Stimulated activated CD4-positive, alpha-beta T cell treated with anti-CD3 and anti-CD28 coated beads, TNF-alpha, amount 100 ng/mL, for 4 hours (primary cell): ENCODE results near the gene TYMS.
"Not testable (repeated sequence)": the region's sequence is repeated elsewhere in the genome, so short reads cannot be mapped to it uniquely, and the experiment has no call there.

Source experiments
- DNase-seq, 3 experiments: peaks; one replicate each; pipeline ENCODE4 v3.0.0-alpha.2; 2020; ENCODE audit warnings: low read depth in 3 of 3

The TYMS gene

DNA sequence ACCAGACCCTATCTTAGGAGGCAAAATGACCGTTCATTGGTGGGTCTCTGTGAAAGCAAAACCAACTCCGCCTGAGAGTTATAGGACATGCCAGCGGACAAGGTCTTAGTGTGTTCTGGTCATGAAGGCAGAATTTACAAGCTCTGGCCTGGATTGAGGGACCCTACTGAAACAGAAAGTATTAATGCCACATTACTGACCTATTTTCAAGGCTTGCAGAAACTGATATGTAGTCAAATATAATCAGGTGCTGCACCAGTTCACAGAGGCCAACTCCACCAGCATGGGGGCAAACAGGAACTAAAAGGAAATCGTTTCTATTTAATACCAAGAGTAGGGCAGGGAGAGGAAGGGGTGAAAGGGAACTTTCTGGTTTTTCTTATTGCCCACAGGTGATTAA lies 19.7 kb downstream of the TYMS start:
- no peak for DNase-seq

DNA sequence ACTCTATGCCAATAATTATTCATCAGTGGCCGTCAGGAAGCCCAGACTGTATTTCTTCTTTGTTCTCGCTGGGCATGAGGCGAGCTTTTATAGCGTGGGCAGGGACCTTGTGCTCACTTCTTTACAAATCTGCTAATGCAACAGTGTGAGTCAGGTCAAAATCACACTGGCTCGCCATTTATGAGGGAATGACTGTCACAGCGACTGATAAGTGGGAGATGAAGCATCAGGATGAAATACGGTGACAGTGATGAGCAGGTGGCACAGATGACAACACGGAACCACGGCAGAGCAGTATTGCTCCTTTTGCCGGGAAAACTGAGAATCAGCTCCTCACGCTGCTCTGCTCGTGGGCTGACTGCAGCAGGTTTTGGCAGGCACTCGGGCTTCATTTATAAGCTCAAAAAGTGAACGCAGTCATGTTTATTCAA lies 20.5 kb downstream of the TYMS start:
- no peak for DNase-seq

DNA sequence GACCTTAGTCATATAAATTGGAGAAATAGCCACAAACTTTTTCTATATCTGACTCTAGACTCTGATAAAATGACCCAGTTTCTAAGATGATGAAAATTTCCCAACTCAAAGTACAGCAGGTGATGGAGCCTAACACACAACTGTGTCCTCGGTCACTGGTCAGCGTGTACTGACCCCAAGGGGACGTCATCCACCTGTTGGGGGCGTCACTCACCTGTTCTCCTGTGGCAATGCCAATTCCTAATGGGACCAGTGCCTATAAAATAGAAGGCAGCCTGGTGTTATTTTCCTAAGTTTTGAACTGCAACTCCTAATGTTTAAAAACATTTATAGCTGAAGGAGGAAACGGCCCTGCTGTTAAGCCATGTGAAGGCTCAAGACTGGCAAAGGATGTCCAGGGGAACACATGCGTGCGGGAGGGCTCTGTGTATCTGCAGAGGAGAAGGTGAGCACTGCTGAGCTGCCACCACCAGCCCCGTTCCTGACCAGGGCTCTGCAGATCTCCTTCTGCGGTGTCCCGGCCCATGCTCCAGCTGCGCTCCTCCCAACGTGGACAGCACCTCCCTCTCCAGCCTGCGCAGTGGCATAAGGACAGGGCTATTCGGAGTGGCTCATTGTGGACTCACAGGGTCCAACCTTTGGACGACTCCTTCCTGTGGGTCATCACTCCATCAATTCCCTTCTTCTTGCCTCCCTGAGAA lies 21.2 kb downstream of the TYMS start:
- no peak for DNase-seq

DNA sequence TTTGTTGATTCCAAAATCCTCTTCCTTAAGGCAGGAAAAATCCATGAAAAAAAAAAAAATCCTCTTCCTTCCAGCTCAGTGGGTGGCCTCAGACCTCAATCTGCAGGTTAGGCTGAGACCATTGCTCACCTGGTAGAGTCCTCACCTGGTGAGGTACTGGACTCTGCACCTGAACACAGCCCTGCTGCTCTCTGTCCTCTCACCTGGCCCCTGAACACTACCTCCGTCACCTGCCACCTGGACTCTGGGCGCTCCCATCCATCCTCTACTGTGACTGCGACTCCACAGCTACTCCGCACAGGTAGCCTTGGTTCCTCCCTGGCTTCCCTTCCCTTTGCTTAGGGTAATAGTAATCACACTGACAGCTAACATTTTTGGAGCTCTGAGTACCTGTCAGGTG lies 22.1 kb downstream of the TYMS start:
- DNase-seq, result no peak

DNA sequence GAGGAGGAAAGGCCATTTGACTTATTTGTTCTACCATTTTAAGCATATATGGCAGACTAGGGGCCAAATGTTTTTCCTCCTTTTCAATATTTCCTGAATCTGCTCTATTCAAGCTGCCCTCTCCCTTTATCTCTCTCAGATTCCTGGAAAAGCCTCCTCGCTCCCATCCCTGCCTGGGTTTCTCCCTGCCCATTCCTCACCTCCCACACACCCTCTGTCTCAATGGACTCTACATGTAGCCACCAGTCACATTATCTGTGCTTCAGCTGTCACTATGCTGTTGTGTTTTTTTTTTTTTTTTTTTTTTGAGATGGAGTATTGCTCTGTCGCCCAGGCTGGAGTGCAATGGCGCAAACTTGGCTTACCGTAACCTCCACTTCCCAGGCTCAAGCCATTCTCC lies 22.9 kb downstream of the TYMS start:
- DNase-seq, result no peak

DNA sequence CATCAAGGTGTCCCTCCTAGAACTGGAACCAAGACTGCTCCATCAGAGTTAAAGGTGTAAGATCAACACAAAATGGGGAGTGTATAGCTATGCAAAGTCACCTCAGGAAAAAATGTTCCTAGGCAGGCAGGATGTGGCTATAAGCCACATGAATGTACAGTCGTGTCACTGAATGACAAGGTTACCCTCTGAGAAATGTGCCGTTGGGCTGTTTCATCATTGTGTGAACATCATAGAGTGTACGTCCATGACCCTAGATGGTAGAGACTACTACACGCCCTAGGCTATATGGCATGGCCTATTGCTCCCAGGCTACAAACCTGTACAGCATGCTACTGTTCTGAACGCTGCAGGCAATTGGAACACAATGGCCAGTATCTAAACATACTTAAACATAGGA lies 24.5 kb downstream of the TYMS start:
- DNase-seq, result peak in 1 of 3 experiments; percentile 9

DNA sequence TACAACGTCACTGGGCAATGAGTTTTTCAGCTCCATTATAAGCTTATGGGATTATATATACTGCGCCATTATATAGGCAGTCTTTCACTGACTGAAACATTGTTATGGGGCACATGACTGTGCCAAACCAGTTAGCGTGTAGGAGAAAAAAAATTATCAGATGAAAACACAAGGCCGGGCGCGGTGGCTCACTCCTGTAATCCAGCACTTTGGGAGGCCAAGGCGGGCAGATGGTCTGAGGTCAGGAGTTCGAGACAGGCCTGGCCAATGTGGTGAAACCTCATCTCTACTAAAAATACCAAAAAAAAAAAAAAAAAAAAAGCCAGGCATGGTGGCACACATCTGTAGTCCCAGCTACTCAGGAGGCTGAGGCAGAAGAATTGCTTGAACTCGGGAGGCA lies 25.0 kb downstream of the TYMS start:
- DNase-seq, result not testable (repeated sequence)

DNA sequence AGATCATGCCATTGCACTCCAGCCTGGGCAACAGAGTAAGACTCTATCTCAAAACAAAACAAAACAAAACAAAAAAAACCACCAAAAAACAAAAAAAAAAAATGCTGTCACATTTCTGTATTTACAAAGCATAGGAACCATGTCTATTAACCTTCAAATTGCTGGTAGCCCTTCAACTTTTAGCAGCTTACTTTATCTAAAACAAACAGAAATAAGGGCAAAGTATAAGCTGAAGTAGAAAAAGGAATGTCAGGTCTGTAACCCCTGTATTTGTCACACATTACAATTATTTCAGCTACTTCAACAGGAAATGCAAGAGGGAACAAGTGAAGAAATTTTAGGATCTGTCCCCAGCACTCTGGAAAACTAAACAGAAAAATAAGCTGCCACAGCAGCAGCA lies 25.4 kb downstream of the TYMS start:
- no peak for DNase-seq

DNA sequence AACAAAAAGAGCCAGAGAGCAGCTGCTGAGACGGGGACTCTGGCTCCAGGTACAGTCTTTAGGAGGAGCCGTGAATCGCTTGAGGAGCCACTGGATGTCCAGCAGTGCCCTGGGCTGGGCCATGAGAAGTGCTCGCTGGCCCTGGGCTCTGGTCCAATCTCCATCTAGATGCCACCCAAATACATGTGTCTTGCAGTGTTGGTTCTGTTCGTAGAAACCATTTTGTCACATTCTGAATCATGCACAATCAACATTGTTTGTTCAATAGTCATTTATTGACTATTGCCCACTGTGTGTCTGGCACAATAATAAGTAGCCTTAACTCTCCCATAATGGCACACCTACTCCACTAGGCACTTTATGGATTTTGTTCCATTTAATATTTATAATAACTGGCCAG lies 26.1 kb downstream of the TYMS start:
- DNase-seq, result no peak

DNA sequence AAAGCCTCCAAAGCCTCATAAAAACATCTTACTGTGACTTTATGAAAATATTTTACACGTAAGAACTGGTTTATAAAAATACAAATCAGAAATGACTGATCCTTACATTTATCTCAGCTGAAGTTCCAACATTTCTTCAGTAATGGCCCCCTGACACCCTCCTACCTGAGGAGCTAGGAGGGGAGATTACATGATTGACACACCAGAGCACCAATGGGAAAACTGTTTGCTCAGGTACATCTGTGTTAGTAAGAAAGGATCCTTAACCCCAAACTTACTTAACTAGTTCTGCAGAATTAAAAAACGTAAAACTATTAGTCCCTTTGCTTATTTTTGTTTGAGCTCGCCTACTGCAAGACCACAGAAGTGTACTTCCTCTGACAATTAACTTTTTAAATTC lies 28.0 kb downstream of the TYMS start:
- no peak for DNase-seq

DNA sequence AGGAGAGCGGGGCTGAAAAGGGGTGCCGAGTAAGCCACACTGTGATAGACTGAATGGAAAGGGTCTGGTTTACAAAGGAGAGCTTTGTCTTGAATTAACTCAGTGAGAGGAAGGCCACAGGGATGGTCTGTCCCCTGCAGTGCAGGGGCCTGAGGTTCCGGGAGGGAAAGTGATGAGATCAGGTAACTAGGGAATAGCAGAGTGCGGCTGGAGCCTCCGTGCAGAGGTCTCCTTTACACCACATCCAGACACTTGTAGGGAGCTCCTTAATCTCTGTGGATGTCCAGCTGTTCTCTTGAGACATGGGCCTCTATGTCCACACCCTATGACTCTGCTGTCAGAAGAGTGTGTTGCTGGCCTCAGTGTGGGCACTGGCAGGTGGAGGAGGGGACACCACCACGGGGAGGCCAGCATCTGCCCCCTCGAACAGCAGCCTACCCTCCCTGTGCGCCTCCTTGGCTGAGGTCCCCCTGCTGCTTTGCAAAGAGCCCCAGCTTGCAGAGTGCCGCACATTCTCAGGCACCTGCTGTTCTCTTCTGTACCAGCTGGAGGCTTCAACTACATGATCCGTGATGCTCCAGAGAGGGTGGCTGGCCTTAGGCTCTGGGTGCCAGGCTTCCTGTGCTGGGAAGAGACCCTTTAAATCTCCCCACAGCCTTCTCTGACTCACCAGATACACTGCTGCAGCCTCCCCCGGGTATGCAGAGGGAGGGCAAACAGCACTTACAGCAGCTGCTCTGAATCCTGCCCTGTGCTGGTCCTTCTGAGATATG lies 29.1 kb downstream of the TYMS start:
- no peak for DNase-seq

DNA sequence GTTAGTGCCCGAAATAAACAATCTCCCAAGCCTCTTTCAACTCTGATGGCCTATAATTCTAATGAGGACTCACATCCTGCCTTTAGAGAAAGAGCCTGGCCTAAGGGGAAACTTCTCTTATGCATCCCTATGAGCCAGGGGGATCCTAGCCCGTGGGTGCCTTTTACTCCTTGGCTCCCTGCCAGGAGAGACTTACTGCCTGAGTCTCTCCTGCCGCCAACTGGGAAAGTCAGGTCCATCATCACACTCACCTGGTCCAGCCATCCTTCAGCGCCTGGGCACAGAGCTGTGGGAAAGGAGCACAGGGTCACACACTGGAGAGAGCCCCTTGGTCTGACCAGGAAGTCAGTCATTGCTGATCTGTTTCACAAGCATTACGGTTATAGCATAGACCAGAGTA lies 30.9 kb downstream of the TYMS start:
- DNase-seq, result no peak

DNA sequence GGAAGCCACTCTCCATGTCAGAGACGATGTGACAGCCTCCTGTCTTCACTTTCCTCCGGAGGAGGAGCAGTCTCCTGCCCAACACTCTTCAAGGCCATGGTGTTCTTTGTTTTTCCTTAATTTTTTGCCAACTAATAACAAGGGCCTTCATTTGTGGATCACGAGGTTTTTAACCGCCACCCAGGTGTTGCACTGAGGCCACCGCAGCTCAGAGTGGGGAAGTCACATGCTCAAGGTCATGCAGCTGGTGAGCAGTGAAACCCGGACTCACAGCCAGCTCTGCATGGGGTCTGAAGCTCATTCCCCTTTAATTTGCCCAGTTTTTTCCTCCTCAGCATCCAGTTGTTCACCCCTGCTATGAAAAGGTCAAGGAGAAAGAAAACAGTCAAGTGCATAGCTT lies 35.4 kb downstream of the TYMS start:
- no peak for DNase-seq

DNA sequence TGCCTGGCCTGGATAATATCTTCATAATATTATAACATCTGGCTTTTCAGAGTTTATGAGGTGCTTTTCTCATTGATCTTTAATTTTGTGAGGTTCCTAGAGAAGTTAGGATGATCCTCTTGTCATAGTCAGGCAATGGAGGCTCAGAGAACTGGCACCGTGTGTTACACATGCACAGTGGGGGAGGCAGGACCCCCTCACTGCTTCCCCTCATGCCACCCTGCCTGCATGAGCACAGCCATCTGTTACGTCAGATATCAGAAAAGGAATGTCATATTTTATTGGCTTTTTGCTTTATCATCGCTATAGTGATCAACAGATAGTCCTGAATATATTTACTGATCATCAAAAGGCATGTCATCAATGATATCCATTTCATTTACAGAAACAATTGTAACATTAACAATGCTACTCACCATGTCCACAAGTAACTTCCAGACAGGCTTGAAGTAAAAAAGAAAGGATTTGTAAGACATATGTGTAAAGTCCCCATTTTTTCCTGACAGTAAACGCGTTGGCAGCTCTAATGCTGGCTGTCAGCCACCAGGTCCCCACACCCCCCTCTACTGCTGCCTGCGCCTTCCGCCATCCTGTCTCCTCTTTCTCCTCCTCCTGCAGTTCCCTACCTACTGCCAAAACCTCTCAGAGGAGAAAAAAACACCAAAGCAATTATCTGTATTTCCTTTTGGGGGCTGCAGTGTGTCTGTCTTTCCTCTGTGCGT lies 36.2 kb downstream of the TYMS start:
- DNase-seq, result no peak

DNA sequence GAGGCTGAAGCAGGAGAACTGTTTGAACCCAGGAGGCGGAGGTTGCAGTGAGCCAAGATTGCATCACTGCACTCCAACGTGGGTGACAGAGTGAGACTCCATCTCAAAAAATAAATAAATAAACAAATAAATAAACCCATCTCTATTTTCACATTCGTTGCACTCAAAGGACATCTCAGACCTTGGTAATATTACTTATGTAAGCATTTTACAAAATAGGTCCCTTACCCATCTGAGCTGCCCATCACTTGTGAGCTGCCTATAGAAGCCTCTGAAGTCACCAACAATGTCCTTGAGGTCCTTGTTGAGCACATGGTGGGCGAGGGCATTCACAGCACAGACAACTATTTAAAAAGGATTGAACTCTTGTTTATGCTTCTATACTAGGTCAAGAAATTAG lies 39.6 kb downstream of the TYMS start:
- no peak for DNase-seq

DNA sequence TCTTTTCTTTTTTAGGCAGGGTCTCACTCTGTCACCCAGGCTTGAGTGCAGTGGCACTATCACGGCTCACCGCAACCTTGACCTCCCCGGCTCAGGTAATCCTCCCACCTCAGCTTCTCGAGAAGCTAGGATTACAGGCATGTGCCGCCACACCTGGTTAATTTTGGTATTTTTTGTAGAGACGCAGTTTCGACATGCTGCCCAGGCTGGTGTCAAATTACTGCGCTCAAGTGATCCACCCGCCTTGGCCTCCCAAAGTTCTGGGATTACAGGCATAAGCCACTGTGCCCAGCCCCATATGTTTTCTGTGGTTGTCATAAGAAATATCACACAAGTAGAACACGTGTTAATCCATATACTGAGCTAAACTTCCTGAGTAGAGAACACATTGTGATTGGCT lies 40.3 kb downstream of the TYMS start:
- DNase-seq, result no peak

DNA sequence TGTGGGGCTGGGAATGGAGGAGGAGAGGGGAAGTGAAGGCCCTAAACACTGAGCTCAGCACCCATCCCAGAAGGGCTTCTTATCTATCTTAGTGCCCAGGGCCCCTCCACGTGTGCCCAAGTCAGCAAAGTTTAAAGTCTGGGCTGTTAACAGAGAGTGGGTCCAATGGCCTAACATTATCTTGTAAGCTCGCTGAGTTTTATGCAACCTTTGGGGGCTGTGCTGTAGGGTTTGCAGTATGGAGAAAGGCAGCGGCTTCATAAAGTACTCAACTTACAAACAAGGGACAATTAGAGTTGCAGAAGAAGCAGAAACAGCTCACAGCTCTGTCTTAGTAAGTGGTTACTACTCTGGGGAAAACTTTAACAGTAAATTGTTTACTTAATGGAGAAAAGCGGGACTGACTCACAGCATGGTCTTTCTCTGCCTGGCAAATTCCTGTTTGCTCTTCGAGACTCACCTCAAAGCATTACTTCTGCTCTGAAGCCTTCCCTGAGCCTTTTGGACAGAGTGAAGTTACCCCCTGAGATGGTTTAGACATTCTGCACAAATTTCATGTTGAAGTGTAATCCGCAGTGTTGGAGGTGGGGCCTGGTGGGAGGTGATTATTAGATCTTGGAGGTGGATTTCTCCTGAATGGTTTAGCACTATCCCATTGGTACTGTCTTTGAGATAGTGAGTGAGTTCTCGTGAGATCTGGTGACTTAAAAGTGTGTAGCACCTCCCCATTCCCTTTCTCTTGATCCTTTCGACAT lies 45.9 kb downstream of the TYMS start:
- DNase-seq, result no peak

DNA sequence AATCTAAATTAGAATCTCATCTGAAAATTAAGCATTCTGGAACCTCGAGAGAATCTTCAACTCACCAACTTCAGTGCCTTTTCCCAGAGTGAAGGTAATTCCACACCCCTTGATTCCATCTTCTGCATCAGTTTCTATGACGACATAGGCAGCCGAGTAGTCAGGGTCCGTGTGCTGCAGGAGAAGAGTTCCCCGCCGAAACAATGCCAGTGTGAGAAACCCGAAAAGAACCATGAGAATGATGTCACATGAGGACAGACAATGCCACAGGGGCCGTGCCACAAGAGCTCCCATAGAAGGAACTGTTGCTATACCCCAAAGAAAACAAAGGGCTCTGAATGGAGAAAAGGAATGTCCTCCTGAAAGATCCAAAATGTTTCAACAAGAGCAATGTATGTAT lies 49.0 kb downstream of the TYMS start:
- DNase-seq, result no peak

DNA sequence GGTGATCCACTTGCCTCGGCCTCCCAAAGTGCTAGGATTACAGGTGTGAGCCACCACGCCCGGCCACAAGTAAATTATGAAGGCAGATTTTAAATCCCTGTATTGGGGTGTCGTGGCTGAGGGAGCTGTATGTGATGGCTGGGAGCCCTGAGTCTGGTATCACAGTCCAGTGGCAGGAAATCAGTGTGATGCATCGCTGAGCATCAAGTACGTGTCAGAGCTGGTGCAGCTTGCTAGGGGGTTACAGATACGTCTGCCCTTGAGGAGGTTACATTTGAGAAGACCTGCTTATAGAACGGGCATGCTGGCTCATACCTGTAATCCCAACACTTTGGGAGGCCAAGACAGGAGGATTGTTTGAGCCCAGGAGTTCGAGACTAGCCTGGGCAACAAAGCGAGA lies 50.6 kb downstream of the TYMS start:
- no peak for DNase-seq

DNA sequence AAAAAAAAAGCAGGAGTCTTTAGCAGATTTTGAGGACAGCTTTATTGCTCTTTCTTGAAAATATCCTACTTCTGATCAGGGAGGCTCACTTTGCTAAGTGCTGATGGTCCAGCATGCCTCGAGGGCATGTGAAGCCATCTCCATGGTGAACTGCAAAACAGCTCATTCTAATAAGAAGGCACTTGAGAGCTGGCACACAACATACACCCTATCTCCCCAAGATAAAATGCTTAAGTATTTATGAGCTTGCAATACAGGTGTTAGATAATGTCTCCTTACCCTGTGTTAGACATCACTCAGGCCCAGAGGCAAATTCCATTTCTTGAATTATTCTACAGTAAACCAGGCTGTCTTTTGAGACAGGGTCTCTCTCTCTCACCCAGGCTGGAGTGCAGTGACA lies 52.3 kb downstream of the TYMS start:
- no peak for DNase-seq

DNA sequence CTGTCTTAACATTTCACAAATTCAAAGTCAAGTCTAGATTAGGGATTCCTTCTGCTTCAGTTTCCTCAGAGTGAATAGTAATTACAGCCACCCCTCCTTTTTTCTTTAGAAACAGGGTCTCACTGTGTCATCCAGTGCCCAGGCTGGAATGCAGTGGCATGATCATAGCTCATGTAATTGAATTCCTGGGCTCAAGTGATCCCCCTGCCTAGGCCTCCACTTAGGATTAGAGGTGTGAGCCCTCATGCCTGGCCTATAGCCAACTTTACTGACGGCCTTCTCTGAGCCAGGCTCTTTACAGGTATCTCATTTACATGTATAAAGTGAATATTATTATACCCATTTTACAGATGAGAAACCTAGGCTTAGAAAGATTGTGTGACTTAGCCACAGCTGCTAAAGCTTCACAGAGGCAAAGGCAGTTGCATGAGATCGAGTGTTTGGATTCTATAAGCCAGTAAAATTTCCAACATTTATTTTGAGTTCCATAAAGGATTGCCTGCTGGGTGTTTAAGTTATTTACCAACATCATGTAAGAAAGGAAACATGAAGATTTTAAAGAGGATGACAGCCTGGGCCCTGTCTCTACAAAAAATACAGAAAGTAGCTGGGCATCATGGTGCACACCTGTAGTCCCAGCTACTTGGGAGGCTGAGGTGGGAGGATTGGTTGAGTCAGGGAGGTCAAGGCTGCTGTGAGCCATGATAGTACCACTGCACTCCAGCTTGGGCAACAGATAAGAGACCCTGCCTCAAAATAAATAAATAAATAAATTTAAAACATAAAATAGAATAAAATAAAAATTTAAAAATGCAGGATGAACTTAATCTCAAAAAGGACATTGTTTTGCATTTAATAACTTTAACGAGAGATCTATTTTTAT lies 53.2 kb downstream of the TYMS start:
- DNase-seq, result no peak
